Body of pancreas (tissue), 4 donors: Measurements from ENCODE around the gene WWOX. TPM values are rescaled to one million over a fixed set of nuclear protein-coding genes. Genes with fewer than 3 reads are reported as not detected.

Source experiments
- ATAC-seq: fragments of 150-250 bp; one replicate; pipeline ENCODE4 v1.9.1; 2016
- DNase-seq, 4 donors: peaks; one replicate each; pipeline ENCODE4 v3.0.0-alpha.2; 2019
- H3K27ac ChIP-seq, 4 donors: fragments of 200-600 bp; sonication (generic); 1 replicate in 3 of 4; 2 replicates in 1 of 4; pipeline versions ENCODE4 v1.5.1 to v1.6.1; 2016 to 2019; ENCODE audit warnings: mild to moderate bottlenecking in 1 of 4, mixed read lengths in 1 of 4, moderate library complexity in 1 of 4
- H3K27me3 ChIP-seq, 2 donors: fragments of 200-600 bp; sonication (generic); one replicate each; pipeline ENCODE4 v1.6.0; 2016; ENCODE audit warnings: mild to moderate bottlenecking in 1 of 2
- H3K36me3 ChIP-seq, 2 donors: fragments of 200-600 bp; sonication (generic); replicated peaks in 1 of 2; 2 replicates each; pipeline ENCODE4 v1.5.1; 2016; ENCODE audit warnings: low read depth in 2 of 2; ENCODE audit not compliant: insufficient read depth in 1 of 2
- H3K4me1 ChIP-seq: fragments of 200-600 bp; sonication (generic); one replicate; pipeline ENCODE4 v1.6.0; 2016
- H3K4me3 ChIP-seq, 2 donors: fragments of 200-600 bp; sonication (generic); 1 replicate in 1 of 2; 2 replicates in 1 of 2; pipeline ENCODE4 v1.5.1; 2016 to 2019
- H3K9me3 ChIP-seq, 3 donors: fragments of 200-600 bp; sonication (generic); 1 replicate in 2 of 3; 2 replicates in 1 of 3; pipeline ENCODE4 v1.5.1; 2016
- CTCF ChIP-seq, 7 experiments: fragments of 450-650 bp in 4 of 7; fragments of 200-600 bp in 3 of 7; sonication (generic) in 3 of 7; IDR thresholded peaks; one replicate each; pipeline ENCODE4 v1.5.1; 2016 to 2019; ENCODE audit warnings: antibody characterized with exemption in 7 of 7
- POLR2A ChIP-seq, 3 donors: fragments of 450-650 bp; IDR thresholded peaks; one replicate each; pipeline ENCODE4 v1.6.1; 2016; ENCODE audit warnings: antibody characterized with exemption in 3 of 3, mild to moderate bottlenecking in 2 of 3
- WGBS, 2 donors: methylation state at CpG; one replicate each; pipeline ENCODE4 v1.1.5; 2017; 5-methylcytosine and 5-hydroxymethylcytosine counted together
- intact Hi-C: fragments of 100-400 bp; cut with DNase I; formaldehyde crosslinking; loops from one replicate; pipeline ENCODE4 v1.15.1; 2023
- total RNA-seq, 2 donors: library from RNA; depleted of rRNA; stranded (reverse); fragments of >200 nt; gene quantifications; one replicate each; pipeline ENCODE4 v1.1.0, GENCODE V29; 2016

WWOX gene
- total RNA-seq, 2 donors from 2014 or later: 52.7 to 67.2 TPM

GRCh38 chr16:78789561-78789960 lies 690.1 kb downstream of the WWOX start:
- Histone ChIP-seq H3K27me3 (no peaks in the 10 kb centered on the region), H3K27ac (no peak overlapping the region), H3K36me3 (no peaks in the 10 kb centered on the region), H3K4me3 (no peak overlapping the region), H3K4me1 (peaks cover 3% of the 10 kb centered on the region), H3K9me3 (no peaks in the 10 kb centered on the region)
- intact Hi-C loops: no loop called here
- DNase-seq: no peak
- 25 to 43% methylated on average over 2 of the region's 2 CpGs for WGBS, 2 donors
- TF ChIP-seq CTCF (IDR thresholded peaks at IDR 0.05) (no peak), POLR2A (IDR thresholded peaks at IDR 0.05) (no peak)
- no peak for ATAC-seq

GRCh38 chr16:78791011-78791410 lies 691.6 kb downstream of the WWOX start:
- no peak for DNase-seq
- 89 to 91% methylated on average over 8 of the region's 8 CpGs for WGBS, 2 donors
- Histone ChIP-seq H3K4me1 (no peaks in the 10 kb centered on the region), H3K36me3 (no peaks in the 10 kb centered on the region), H3K27me3 (no peaks in the 10 kb centered on the region), H3K9me3 (no peaks in the 10 kb centered on the region), H3K27ac (no peak overlapping the region), H3K4me3 (no peak overlapping the region)
- no peak for ATAC-seq
- TF ChIP-seq CTCF (IDR thresholded peaks at IDR 0.05) (no peak), POLR2A (IDR thresholded peaks at IDR 0.05) (no peak)
- intact Hi-C loops: no loop called here

GRCh38 chr16:78791926-78792325 lies 692.5 kb downstream of the WWOX start:
- intact Hi-C loops: no loop called here
- H3K36me3 ChIP-seq: no peaks in the 10 kb centered on the region
- no peak for ATAC-seq
- no peaks in the 10 kb centered on the region for H3K4me1 ChIP-seq
- H3K27me3 ChIP-seq: no peaks in the 10 kb centered on the region
- no peak overlapping the region for H3K4me3 ChIP-seq
- no peak for DNase-seq
- H3K9me3 ChIP-seq: no peaks in the 10 kb centered on the region
- no peak overlapping the region for H3K27ac ChIP-seq
- TF ChIP-seq CTCF (IDR thresholded peaks at IDR 0.05) (no peak), POLR2A (IDR thresholded peaks at IDR 0.05) (no peak)
- 73 to 93% methylated on average over 6 to 7 of the region's 7 CpGs for WGBS, 2 donors

GRCh38 chr16:78792952-78793351 lies 693.5 kb downstream of the WWOX start:
- intact Hi-C loops: no loop called here
- H3K27me3 ChIP-seq: no peaks in the 10 kb centered on the region
- no peak for ATAC-seq
- DNase-seq: no peak
- WGBS, 2 donors: 88 to 95% methylated on average over 5 of the region's 5 CpGs
- TF ChIP-seq CTCF (IDR thresholded peaks at IDR 0.05) (no peak), POLR2A (IDR thresholded peaks at IDR 0.05) (no peak)
- H3K36me3 ChIP-seq: no peaks in the 10 kb centered on the region
- no peak overlapping the region for H3K27ac ChIP-seq
- no peak overlapping the region for H3K4me3 ChIP-seq
- H3K4me1 ChIP-seq: no peaks in the 10 kb centered on the region
- H3K9me3 ChIP-seq: no peaks in the 10 kb centered on the region

GRCh38 chr16:78794581-78795250 lies 695.3 kb downstream of the WWOX start:
- Histone ChIP-seq H3K4me1 (no peaks in the 10 kb centered on the region), H3K4me3 (no peak overlapping the region), H3K27ac (no peak overlapping the region), H3K36me3 (no peaks in the 10 kb centered on the region), H3K9me3 (no peaks in the 10 kb centered on the region), H3K27me3 (no peaks in the 10 kb centered on the region)
- ATAC-seq (no peak), DNase-seq (no peak)
- 84 to 86% methylated on average over 6 of the region's 6 CpGs for WGBS, 2 donors
- intact Hi-C loops: no loop called here
- TF ChIP-seq CTCF (IDR thresholded peaks at IDR 0.05) (no peak), POLR2A (IDR thresholded peaks at IDR 0.05) (no peak)
